GM23338 (cell line): Measurements from ENCODE around the gene REG1B. TPM values are rescaled to one million over a fixed set of nuclear protein-coding genes. Genes with fewer than 3 reads are reported as not detected.

Experiments
- ATAC-seq: fragments of 200-7000 bp; cut with Tn5 transposase; 3 replicates; pipeline ENCODE4 v1.9.1; 2020
- DNase-seq: peaks from one replicate; pipeline ENCODE4 v3.0.0-alpha.2; 2015; ENCODE audit warnings: low spot score
- H2AFZ ChIP-seq: fragments of 200-600 bp; sonication (generic); 2 replicates; pipeline ENCODE4 v1.8.0; 2016; ENCODE audit warnings: antibody characterized with exemption, mild to moderate bottlenecking, moderate library complexity
- H3F3A ChIP-seq: fragments of 200-600 bp; sonication (generic); replicated peaks from 2 replicates; pipeline ENCODE4 v1.8.0; 2017; ENCODE audit warnings: antibody characterized with exemption, mixed run types, low read depth
- H3K27ac ChIP-seq: fragments of 200-600 bp; sonication (generic); 2 replicates; pipeline ENCODE4 v1.6.1; 2016; ENCODE audit warnings: low read depth
- H3K27me3 ChIP-seq: fragments of 200-600 bp; sonication (generic); 2 replicates; pipeline ENCODE4 v1.8.0; 2016; ENCODE audit warnings: mild to moderate bottlenecking, mixed run types, moderate library complexity; ENCODE audit not compliant: insufficient read depth
- H3K36me3 ChIP-seq: fragments of 200-600 bp; sonication (generic); 2 replicates; pipeline ENCODE4 v1.8.0; 2016; ENCODE audit warnings: mild to moderate bottlenecking; ENCODE audit not compliant: insufficient read depth
- H3K4me1 ChIP-seq: fragments of 200-600 bp; sonication (generic); 2 replicates; pipeline ENCODE4 v1.8.0; 2016; ENCODE audit warnings: mild to moderate bottlenecking, moderate library complexity; ENCODE audit not compliant: insufficient read depth
- H3K4me2 ChIP-seq: fragments of 200-600 bp; sonication (generic); 2 replicates; pipeline ENCODE4 v1.7.1; 2017; ENCODE audit warnings: mixed run types
- H3K4me3 ChIP-seq: fragments of 200-600 bp; sonication (generic); 2 replicates; pipeline ENCODE4 v1.6.1; 2016; ENCODE audit warnings: mixed run types
- H3K79me2 ChIP-seq: fragments of 200-600 bp; sonication (generic); replicated peaks from 2 replicates; pipeline ENCODE4 v1.8.0; 2017; ENCODE audit warnings: mild to moderate bottlenecking; ENCODE audit not compliant: insufficient read depth
- H3K9me2 ChIP-seq: fragments of 200-600 bp; sonication (generic); 2 replicates; pipeline ENCODE4 v1.8.0; 2017; ENCODE audit not compliant: insufficient read depth
- H4K20me1 ChIP-seq: fragments of 200-600 bp; sonication (generic); replicated peaks from 2 replicates; pipeline ENCODE4 v1.8.0; 2017; ENCODE audit warnings: mild to moderate bottlenecking; ENCODE audit not compliant: insufficient read depth
- H3K27ac Mint-ChIP-seq: 2 replicates; pipeline ENCODE4 v1.8.0; 2020; ENCODE audit warnings: inconsistent platforms, mild to moderate bottlenecking, moderate library complexity, mixed read lengths
- H3K27me3 Mint-ChIP-seq: 3 replicates; pipeline ENCODE4 v1.8.0; 2022; ENCODE audit warnings: low read depth, mild to moderate bottlenecking, moderate library complexity, mixed read lengths, inconsistent platforms; ENCODE audit not compliant: insufficient read depth, poor library complexity
- H3K36me3 Mint-ChIP-seq: 3 replicates; pipeline ENCODE4 v1.8.0; 2021; ENCODE audit warnings: low read depth, mild to moderate bottlenecking, inconsistent platforms, moderate library complexity, mixed read lengths
- H3K4me1 Mint-ChIP-seq: 3 replicates; pipeline ENCODE4 v1.8.0; 2020; ENCODE audit warnings: mild to moderate bottlenecking, inconsistent platforms, mixed read lengths
- H3K4me3 Mint-ChIP-seq: 3 replicates; pipeline ENCODE4 v1.8.0; 2021; ENCODE audit warnings: moderate library complexity, mild to moderate bottlenecking, inconsistent platforms, mixed read lengths
- H3K9me3 Mint-ChIP-seq: 3 replicates; pipeline ENCODE4 v1.8.0; 2020; ENCODE audit warnings: moderate library complexity, mild to moderate bottlenecking, inconsistent platforms, mixed read lengths
- CREB1 ChIP-seq: fragments of 250-450 bp; sonication (Bioruptor Pico); IDR thresholded peaks from 2 replicates; pipeline ENCODE4 v1.5.0; 2020; ENCODE audit warnings: low read depth, mild to moderate bottlenecking, moderate library complexity
- CTCF ChIP-seq, 2 experiments: fragments of 200-600 bp in 1 of 2; sonication (generic) in 1 of 2; conservative IDR thresholded peaks; 2 replicates each; pipeline versions ENCODE4 v1.5.1 to v1.6.1; 2016 to 2017; ENCODE audit warnings: antibody characterized with exemption in 2 of 2, low read depth in 2 of 2, mild to moderate bottlenecking in 2 of 2, moderate library complexity in 1 of 2
- EZH2 ChIP-seq: fragments of 200-600 bp; sonication (generic); IDR thresholded peaks from one replicate; pipeline ENCODE4 v1.8.0; 2017; ENCODE audit warnings: antibody characterized with exemption, mild to moderate bottlenecking, low read depth; ENCODE audit not compliant: unreplicated experiment
- NANOG ChIP-seq: IDR thresholded peaks from 2 replicates; pipeline ENCODE4 v1.6.1; 2016; ENCODE audit warnings: antibody characterized with exemption, borderline replicate concordance
- REST ChIP-seq: IDR thresholded peaks from one replicate; pipeline ENCODE4 v1.6.1; 2018; ENCODE audit warnings: antibody characterized with exemption; ENCODE audit not compliant: unreplicated experiment
- STAT1 ChIP-seq: IDR thresholded peaks from one replicate; pipeline ENCODE4 v1.6.1; 2016; ENCODE audit warnings: antibody characterized with exemption; ENCODE audit not compliant: unreplicated experiment
- ZNF114 ChIP-seq: fragments of 250-450 bp; sonication (Bioruptor Pico); IDR thresholded peaks from 2 replicates; pipeline ENCODE4 v1.5.0; 2020; ENCODE audit warnings: mild to moderate bottlenecking, moderate library complexity
- ZNF331 ChIP-seq: fragments of 250-450 bp; sonication (Bioruptor Pico); IDR thresholded peaks from 2 replicates; pipeline ENCODE4 v1.5.0; 2020; ENCODE audit warnings: low read depth, mild to moderate bottlenecking, moderate library complexity
- ZNF462 ChIP-seq: fragments of 250-450 bp; sonication (Bioruptor Pico); IDR thresholded peaks from 2 replicates; pipeline ENCODE4 v1.5.0; 2020; ENCODE audit warnings: mild to moderate bottlenecking, moderate library complexity
- polyA plus RNA-seq: library from polyadenylated mRNA; unstranded; fragments of >200 nt; fragmentation: Nextera tagmentation; extraction: Ambion mirVana; gene quantifications from 2 replicates; pipeline ENCODE4 v1.2.1, GENCODE V29; 2016
- total RNA-seq: library from RNA; depleted of rRNA; stranded (reverse); fragments of >200 nt; shearing (Covaris generic); gene quantifications from 2 replicates; pipeline ENCODE4 v1.2.3, GENCODE V29; 2014
- TF ChIP-seq, protein P1 (sequence below): IDR thresholded peaks from 2 replicates; pipeline ENCODE4 v1.6.1; 2016; ENCODE audit warnings: antibody characterized with exemption

REG1B gene
- total and polyA plus RNA-seq, 2 experiments from 2014 or later = not detected

- H3K36me3 Mint-ChIP-seq = no peaks in the 10 kb centered on the region
- Histone ChIP-seq H4K20me1 (no peaks in the 10 kb centered on the region), H3K27me3 (no peaks in the 10 kb centered on the region), H3K4me3 (no peak overlapping the region), H3F3A (no peaks in the 10 kb centered on the region), H3K4me2 (no peak overlapping the region), H3K36me3 (no peaks in the 10 kb centered on the region), H3K4me1 (no peaks in the 10 kb centered on the region), H3K27ac (no peak overlapping the region), H2AFZ (no peak overlapping the region), H3K9me2 (peaks cover 5% of the 10 kb centered on the region; the same call in 1 of the 2 replicates), H3K79me2 (no peaks in the 10 kb centered on the region)
- ATAC-seq (no peak), DNase-seq (no peak)
- no peak overlapping the region for H3K4me3 Mint-ChIP-seq
- no peaks in the 10 kb centered on the region for H3K27me3 Mint-ChIP-seq
- TF ChIP-seq ZNF114 (CRISPR knock-in tag) (no peak), CREB1 (CRISPR knock-in tag) (no peak), REST (no peak), ZNF331 (CRISPR knock-in tag) (no peak), ZNF462 (no peak), EZH2 (no peak), CTCF (conservative IDR thresholded peaks at IDR 0.05; ENCODE audit: low read depth in 2 of 2) (no peak), NANOG (no peak), STAT1 (no peak)
- TF ChIP-seq, protein P1, sequence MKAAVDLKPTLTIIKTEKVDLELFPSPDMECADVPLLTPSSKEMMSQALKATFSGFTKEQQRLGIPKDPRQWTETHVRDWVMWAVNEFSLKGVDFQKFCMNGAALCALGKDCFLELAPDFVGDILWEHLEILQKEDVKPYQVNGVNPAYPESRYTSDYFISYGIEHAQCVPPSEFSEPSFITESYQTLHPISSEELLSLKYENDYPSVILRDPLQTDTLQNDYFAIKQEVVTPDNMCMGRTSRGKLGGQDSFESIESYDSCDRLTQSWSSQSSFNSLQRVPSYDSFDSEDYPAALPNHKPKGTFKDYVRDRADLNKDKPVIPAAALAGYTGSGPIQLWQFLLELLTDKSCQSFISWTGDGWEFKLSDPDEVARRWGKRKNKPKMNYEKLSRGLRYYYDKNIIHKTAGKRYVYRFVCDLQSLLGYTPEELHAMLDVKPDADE = no peak
- H3K9me3 Mint-ChIP-seq = peaks cover 3% of the 10 kb centered on the region; the same call in 2 of the 3 replicates
- no peaks in the 10 kb centered on the region for H3K4me1 Mint-ChIP-seq
- no peak overlapping the region for H3K27ac Mint-ChIP-seq
Observed at GRCh38 chr2:79090693-79091092, 2.9 kb upstream of the REG1B start.
